ENCODE results near the gene PXDN. TPM values are rescaled to one million over a fixed set of nuclear protein-coding genes. Genes with fewer than 3 reads are reported as not detected.

Gene PXDN
- total RNA-seq, 4 donors from 2014 or later: 0.72 to 10.9 (median 5.9) TPM

GRCh38 chr2:1731963-1732768 is 12.1 kb downstream of the PXDN start:
- WGBS, 2 donors: 24 to 68% methylated on average over 5 to 8 of the region's 10 CpGs
- Histone ChIP-seq H3K9me3 (peaks cover 0 to 6% (median 5%) of the 10 kb centered on the region in 3 donors), H3K27me3 (no peaks in the 10 kb centered on the region), H3K27ac (peak overlapping the region in 3 of 4 donors; percentile 46 to 88 (median 84)), H3K4me1 (peaks cover 3 to 39% (median 23%) of the 10 kb centered on the region in 3 donors), H3K4me3 (no peak overlapping the region), H3K36me3 (no peaks in the 10 kb centered on the region)
- TF ChIP-seq CTCF (IDR thresholded peaks at IDR 0.05) (no peak), POLR2A (IDR thresholded peaks at IDR 0.05) (no peak)
- intact Hi-C loops (cut with DNase I): no loop called here
- DNase-seq: no peak

- no peak overlapping the region for H3K4me3 ChIP-seq
- no peaks in the 10 kb centered on the region for H3K27me3 ChIP-seq
- intact Hi-C loops (cut with DNase I): no loop called here
- TF ChIP-seq CTCF (IDR thresholded peaks at IDR 0.05): no peak
- TF ChIP-seq POLR2A (IDR thresholded peaks at IDR 0.05): no peak
- peaks cover 3 to 39% (median 23%) of the 10 kb centered on the region in 3 donors for H3K4me1 ChIP-seq
- no peak for DNase-seq
- WGBS, 2 donors: 46 to 64% methylated on average over 3 of the region's 8 CpGs
- no peaks in the 10 kb centered on the region for H3K36me3 ChIP-seq
- H3K9me3 ChIP-seq: peaks cover 0 to 6% (median 5%) of the 10 kb centered on the region in 3 donors
- peak overlapping the region; percentile 39 to 88 (median 62) for H3K27ac ChIP-seq
Observed at GRCh38 chr2:1731447-1731962, 12.8 kb downstream of the PXDN start.

GRCh38 chr2:1730015-1730927 is 14.0 kb downstream of the PXDN start:
- TF ChIP-seq POLR2A (IDR thresholded peaks at IDR 0.05) (no peak), CTCF (IDR thresholded peaks at IDR 0.05) (no peak)
- Histone ChIP-seq H3K27me3 (no peaks in the 10 kb centered on the region), H3K27ac (peak overlapping the region; percentile 39 to 88 (median 69)), H3K4me3 (peak overlapping the region in 1 of 4 donors; percentile 23), H3K4me1 (peaks cover 3 to 39% (median 23%) of the 10 kb centered on the region in 3 donors), H3K36me3 (no peaks in the 10 kb centered on the region), H3K9me3 (peaks cover 0 to under 1% (median under 1%) of the 10 kb centered on the region in 3 donors)
- intact Hi-C loops (cut with DNase I): no loop called here
- DNase-seq: no peak
- 46 to 64% methylated on average over 8 to 10 of the region's 10 CpGs for WGBS, 2 donors

GRCh38 chr2:1729242-1729641 is 15.1 kb downstream of the PXDN start:
- Histone ChIP-seq H3K27me3 (no peaks in the 10 kb centered on the region), H3K4me1 (peaks cover 3 to 39% (median 23%) of the 10 kb centered on the region in 3 donors), H3K4me3 (no peak overlapping the region), H3K27ac (peak overlapping the region in 2 of 4 donors; percentile 65 to 84), H3K36me3 (no peaks in the 10 kb centered on the region), H3K9me3 (no peaks in the 10 kb centered on the region)
- TF ChIP-seq CTCF (IDR thresholded peaks at IDR 0.05) (no peak), POLR2A (IDR thresholded peaks at IDR 0.05) (no peak)
- 80 to 81% methylated on average over 6 to 7 of the region's 7 CpGs for WGBS, 2 donors
- intact Hi-C loops (cut with DNase I): no loop called here
- DNase-seq: no peak

Data from esophagus squamous epithelium (tissue), 5 donors.